ENCODE measurements around the gene EEF1AKMT2.

- no peak for TF ChIP-seq POLR2AphosphoS5 (IDR thresholded peaks at IDR 0.05; ENCODE audit: low read depth, low read length)
- no peak for TF ChIP-seq POLR2A (IDR thresholded peaks at IDR 0.05; ENCODE audit: low read depth, low read length)
- TF ChIP-seq TAF1 (IDR thresholded peaks at IDR 0.05; ENCODE audit: borderline replicate concordance, low read depth, low read length) = no peak
Observed at GRCh38 chr10:124756156-124756903, 35.4 kb downstream of the EEF1AKMT2 start.

Measured in GM12892 (cell line).